Ectodermal cell (in vitro differentiated cells): ENCODE data around the gene IQSEC1.

Source experiments
- H3K27ac ChIP-seq: 2 replicates; pipeline ENCODE4 v1.7.0; 2013; ENCODE audit warnings: mild to moderate bottlenecking, low read depth, low read length; ENCODE audit not compliant: insufficient read depth, poor library complexity, severe bottlenecking
- H3K27me3 ChIP-seq: 2 replicates; pipeline ENCODE4 v1.7.0; 2013; ENCODE audit warnings: mild to moderate bottlenecking, low read length; ENCODE audit not compliant: insufficient read depth, control insufficient read depth, poor library complexity, severe bottlenecking
- H3K36me3 ChIP-seq: one replicate; pipeline ENCODE4 v1.7.0; 2013; ENCODE audit warnings: low read length; ENCODE audit not compliant: control insufficient read depth, insufficient read depth
- H3K4me1 ChIP-seq: one replicate; pipeline ENCODE4 v1.7.0; 2013; ENCODE audit warnings: low read length; ENCODE audit not compliant: control insufficient read depth, insufficient read depth
- H3K4me3 ChIP-seq: 2 replicates; pipeline ENCODE4 v1.7.0; 2013; ENCODE audit warnings: low read depth, low read length, control low read depth; ENCODE audit not compliant: insufficient read depth
- H3K9me3 ChIP-seq: 2 replicates; pipeline ENCODE4 v1.7.0; 2013; ENCODE audit warnings: mild to moderate bottlenecking, low read length, moderate library complexity; ENCODE audit not compliant: control insufficient read depth
- WGBS, 2 experiments: methylation state at CpG; one replicate each; pipeline ENCODE4 v1.1.7; 2013; ENCODE audit warnings: missing lambda C conversion rate in 2 of 2; 5-methylcytosine and 5-hydroxymethylcytosine counted together

IQSEC1 gene

GRCh38 chr3:13050446-13050845, 22.8 kb downstream of the IQSEC1 start:
- 95 to 100% methylated on average over 2 of the region's 3 CpGs for WGBS, 2 experiments
- H3K9me3 ChIP-seq = no peaks in the 10 kb centered on the region
- H3K4me3 ChIP-seq = no peak overlapping the region

GRCh38 chr3:13049400-13049799, 23.8 kb downstream of the IQSEC1 start:
- Histone ChIP-seq H3K27ac (no peak overlapping the region), H3K9me3 (no peaks in the 10 kb centered on the region), H3K4me3 (no peak overlapping the region), H3K36me3 (no peaks in the 10 kb centered on the region), H3K27me3 (no peaks in the 10 kb centered on the region), H3K4me1 (peaks cover 24% of the 10 kb centered on the region)
- WGBS, 2 experiments = 92 to 93% methylated on average over 6 of the region's 6 CpGs

More at GRCh38 chr3:13050446-13050845, 22.8 kb downstream of the IQSEC1 start:
- H3K4me1 ChIP-seq = peaks cover 16% of the 10 kb centered on the region
- H3K27me3 ChIP-seq = no peaks in the 10 kb centered on the region
- no peak overlapping the region for H3K27ac ChIP-seq
- H3K36me3 ChIP-seq = no peaks in the 10 kb centered on the region

- WGBS, 2 experiments = 85 to 87% methylated on average over 11 of the region's 11 CpGs
- Histone ChIP-seq H3K27me3 (no peaks in the 10 kb centered on the region), H3K36me3 (no peaks in the 10 kb centered on the region), H3K4me3 (no peak overlapping the region), H3K27ac (no peak overlapping the region), H3K9me3 (no peaks in the 10 kb centered on the region), H3K4me1 (peaks cover 43% of the 10 kb centered on the region)
Measured at GRCh38 chr3:13047296-13048165, 25.7 kb downstream of the IQSEC1 start.

DNA sequence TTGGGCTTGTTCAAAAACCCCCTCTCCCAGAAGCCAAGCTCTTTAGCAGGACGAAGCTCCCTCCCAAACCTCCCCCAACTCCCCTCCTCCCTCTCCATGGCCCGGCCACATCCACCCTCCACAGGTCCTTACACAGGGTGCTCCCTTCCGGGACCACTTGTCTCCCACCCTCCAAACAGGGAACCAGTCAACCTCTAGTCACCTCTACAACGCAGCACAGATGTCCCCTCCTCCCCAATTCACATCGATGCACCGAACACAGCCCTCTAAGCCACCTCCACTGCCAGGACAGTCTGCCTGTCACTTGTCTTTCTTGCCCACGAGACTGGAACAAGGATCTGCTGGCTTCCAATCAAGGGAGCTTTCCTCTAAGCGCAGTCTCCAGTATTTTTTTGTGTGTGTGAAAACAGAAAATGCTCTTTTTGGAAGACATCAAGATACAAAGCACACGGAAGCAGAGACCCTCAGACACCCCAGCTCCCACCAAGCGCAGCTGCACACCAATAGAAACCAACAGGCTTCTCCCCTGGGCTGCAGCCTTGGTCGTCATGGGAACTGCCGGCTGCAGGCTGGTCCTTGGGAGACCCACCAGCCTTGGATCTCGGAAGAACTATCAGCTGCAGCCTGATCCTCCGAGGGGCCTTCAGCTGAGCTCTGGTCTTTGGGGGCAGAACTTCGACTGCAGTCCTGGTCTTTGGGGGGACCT, 26.5 kb downstream of the IQSEC1 start:
- 85 to 88% methylated on average over 15 of the region's 15 CpGs for WGBS, 2 experiments
- Histone ChIP-seq H3K4me3 (no peak overlapping the region), H3K27ac (peak overlapping the region; percentile 16), H3K36me3 (no peaks in the 10 kb centered on the region), H3K27me3 (no peaks in the 10 kb centered on the region), H3K4me1 (peaks cover 51% of the 10 kb centered on the region), H3K9me3 (no peaks in the 10 kb centered on the region)

- WGBS, 2 experiments = 89 to 90% methylated on average over 22 of the region's 22 CpGs
- no peaks in the 10 kb centered on the region for H3K27me3 ChIP-seq
- H3K36me3 ChIP-seq = no peaks in the 10 kb centered on the region
- no peak overlapping the region for H3K27ac ChIP-seq
- H3K4me1 ChIP-seq = peaks cover 54% of the 10 kb centered on the region
- no peaks in the 10 kb centered on the region for H3K9me3 ChIP-seq
- no peak overlapping the region for H3K4me3 ChIP-seq
Measured at GRCh38 chr3:13045904-13046568, 27.2 kb downstream of the IQSEC1 start.

DNA sequence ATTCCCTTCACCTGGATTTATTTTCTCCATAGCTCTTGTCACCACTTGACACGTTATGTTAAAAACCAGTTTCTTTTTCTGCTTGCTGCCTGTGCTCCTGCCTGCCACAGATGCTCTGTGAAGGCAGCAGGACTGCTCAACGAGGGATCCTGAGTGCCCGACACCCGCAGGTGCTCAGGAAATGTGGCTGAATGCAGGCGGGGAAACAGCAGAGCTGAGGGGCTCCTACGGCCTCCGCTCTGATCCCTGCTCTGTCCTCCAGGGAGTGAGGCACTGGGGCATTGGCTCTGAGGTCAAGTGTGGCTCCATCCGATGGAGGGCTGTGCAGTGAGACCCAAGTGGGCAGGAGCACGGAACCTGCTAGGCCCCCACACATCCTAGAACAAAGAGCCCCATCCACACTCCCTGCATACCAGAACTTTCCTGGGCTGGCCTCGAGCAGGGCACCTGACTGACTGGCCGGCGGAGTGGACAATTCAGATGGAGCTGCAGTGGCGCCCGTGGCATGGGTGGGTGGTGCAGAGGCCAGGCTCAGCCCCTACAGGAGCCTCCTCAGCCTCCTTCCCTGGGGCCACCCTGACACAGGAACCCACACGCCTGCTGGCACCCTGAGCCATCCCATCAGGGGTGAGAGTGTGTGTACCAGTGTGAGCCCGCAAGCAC, 27.9 kb downstream of the IQSEC1 start:
- WGBS, 2 experiments = 87 to 89% methylated on average over 16 of the region's 16 CpGs
- Histone ChIP-seq H3K27me3 (no peaks in the 10 kb centered on the region), H3K27ac (no peak overlapping the region), H3K4me1 (peaks cover 58% of the 10 kb centered on the region), H3K36me3 (no peaks in the 10 kb centered on the region), H3K9me3 (no peaks in the 10 kb centered on the region), H3K4me3 (no peak overlapping the region)

DNA sequence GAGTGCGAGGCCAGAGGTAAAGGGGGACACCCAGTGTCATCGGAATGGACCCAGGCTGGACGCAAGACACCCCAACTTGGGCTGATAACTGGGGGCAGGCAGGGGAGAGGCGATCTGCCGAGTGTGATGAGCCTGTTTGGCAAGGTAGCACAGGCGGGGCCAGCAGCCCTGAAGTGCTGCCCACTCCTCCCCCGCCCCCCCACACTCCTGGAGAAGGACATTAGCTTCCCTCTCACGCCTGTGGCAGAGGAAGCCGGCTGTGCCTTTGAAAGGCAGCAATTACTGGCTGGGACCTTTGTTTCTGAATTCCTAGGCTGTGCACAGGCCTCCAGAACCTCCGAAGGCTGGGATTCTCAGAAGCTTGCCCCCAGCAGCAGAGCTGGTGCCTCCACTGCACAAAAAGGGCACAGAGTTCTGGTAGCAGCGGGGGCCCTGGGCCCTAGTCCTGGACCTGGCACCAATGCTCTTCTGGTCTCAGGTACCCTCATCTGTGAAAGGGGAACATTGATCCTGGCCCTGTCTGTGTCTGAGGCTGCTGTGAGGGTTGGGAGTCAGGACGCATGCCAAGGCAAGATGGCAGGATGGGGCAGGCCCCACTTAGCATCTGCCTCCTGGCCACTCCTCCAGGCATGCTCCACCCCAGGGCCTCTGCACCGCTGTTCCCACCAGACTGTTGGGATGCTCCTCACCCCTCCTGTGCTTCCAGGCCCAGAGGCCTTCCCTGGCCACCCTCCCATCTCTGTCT, 28.6 kb downstream of the IQSEC1 start:
- Histone ChIP-seq H3K4me1 (peaks cover 64% of the 10 kb centered on the region), H3K36me3 (no peaks in the 10 kb centered on the region), H3K27me3 (no peaks in the 10 kb centered on the region), H3K9me3 (no peaks in the 10 kb centered on the region), H3K4me3 (no peak overlapping the region), H3K27ac (no peak overlapping the region)
- 66% methylated on average over 13 of the region's 13 CpGs for WGBS, 2 experiments

DNA sequence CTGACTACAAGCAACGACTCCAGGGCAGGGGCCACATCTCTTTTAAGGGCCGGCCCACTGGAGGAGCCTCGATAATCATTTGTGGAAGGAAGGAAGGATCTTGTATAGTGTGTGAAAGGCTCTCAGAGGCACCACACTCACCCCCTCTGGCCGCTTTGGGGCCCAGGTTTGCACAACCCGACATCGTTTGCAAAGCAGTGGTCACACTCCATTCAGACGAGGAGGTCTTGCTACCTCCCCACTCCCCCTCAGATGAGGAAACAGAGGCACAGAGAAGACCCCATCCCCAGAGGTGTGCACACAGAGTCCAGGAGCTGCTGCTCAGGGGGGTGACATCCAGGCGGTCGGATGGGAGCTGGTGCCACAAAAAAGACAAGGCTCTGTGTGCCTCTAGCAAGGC, 29.6 kb downstream of the IQSEC1 start:
- no peak overlapping the region for H3K27ac ChIP-seq
- WGBS, 2 experiments = 87 to 89% methylated on average over 9 of the region's 9 CpGs
- no peaks in the 10 kb centered on the region for H3K9me3 ChIP-seq
- no peaks in the 10 kb centered on the region for H3K36me3 ChIP-seq
- H3K4me1 ChIP-seq = peaks cover 71% of the 10 kb centered on the region
- no peak overlapping the region for H3K4me3 ChIP-seq
- no peaks in the 10 kb centered on the region for H3K27me3 ChIP-seq

DNA sequence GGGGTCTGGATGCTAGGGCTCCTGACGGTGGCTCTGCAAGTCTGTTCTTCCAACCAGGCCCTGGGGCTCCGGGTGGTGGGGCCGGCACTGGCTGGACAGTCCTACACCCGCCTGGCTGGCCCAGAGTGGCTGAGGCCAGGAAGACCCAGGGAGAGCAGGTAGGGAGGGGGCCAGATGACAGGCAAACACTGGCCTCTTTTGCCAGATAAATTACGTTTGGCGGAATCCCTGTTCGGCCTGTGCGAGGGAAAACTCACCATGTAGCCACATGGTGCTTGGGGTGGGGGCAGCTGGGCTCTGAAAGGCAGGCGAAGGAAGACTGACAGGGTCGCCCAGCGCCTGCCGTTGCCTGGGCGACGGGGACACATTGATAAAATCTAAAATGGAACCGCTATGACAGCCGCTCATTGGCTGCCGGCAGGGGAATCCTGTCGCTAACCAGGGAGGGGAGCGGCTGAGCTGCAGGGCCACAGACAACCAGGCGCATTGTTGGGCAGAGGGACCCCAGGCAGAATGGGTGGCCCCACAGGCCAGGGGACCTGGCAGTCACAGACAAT, 30.4 kb downstream of the IQSEC1 start:
- Histone ChIP-seq H3K36me3 (no peaks in the 10 kb centered on the region), H3K27me3 (no peaks in the 10 kb centered on the region), H3K4me3 (no peak overlapping the region), H3K4me1 (peaks cover 71% of the 10 kb centered on the region), H3K27ac (peak overlapping the region; percentile 65), H3K9me3 (no peaks in the 10 kb centered on the region)
- 72 to 77% methylated on average over 20 of the region's 20 CpGs for WGBS, 2 experiments
